ENCODE results near the gene SLC22A8. TPM values are rescaled to one million over a fixed set of nuclear protein-coding genes. Genes with fewer than 3 reads are reported as not detected.
A peak's percentile ranks its signal among the peaks of the same experiment; 100 is the strongest.

SLC22A8 gene
- total and polyA plus RNA-seq, 2 of the 4 experiments (the other 2 are of a cell fraction): not detected

DNA sequence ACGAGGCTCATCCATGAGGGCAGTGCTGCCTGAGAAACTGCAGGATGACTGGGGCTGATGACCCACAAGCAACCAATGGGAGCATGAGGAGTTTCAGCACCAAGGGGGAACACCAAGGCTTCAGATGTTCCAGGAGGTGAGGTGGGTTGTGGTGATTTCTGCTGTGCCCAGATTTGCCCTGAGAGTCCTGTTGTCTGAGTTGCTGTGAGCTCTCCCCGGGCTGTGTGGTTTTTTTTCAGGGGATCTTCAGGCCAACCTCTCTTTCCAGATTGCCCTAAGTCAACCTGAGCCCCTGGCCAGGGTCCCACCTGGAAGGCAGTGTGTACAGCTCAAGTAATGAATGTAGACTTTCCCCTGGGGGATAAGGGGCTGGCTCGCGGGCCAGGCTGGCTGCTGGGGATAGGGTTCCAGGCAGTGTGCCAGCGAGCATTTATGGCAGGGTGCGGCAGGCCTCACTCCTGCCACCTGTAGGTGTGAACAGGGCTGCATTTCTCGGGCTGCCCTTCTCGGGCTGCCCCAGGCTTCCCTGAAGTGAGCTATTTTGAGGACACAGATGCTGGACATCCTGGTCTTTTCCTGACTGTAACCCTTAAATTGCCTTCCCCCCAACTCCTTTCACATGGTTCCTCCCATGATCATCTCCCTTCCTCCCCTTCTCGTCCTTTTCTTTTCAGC lies 40.7 kb downstream of the SLC22A8 start:
- dilution Hi-C loops (cut with HindIII; ENCODE audit: low sequenced_read_pairs, unreplicated experiment): no loop called here
- Histone ChIP-seq H3K18ac (ENCODE audit: low read depth, low read length) (no peak overlapping the region), H3K23ac (ENCODE audit: low read depth, low read length) (no peak overlapping the region), H4K20me1 (ENCODE audit: insufficient read depth, low read length) (no peaks in the 10 kb centered on the region), H3K4ac (ENCODE audit: low read depth, low read length) (no peak overlapping the region), H3K9ac (ENCODE audit: low read depth, low read length) (no peak overlapping the region), H3K56ac (ENCODE audit: extremely low read depth, insufficient read depth, low read length) (no peak overlapping the region), H3K9me1 (ENCODE audit: insufficient read depth, low read length) (no peaks in the 10 kb centered on the region), H3K27ac (ENCODE audit: insufficient read depth, low read length) (no peak overlapping the region), H3K27me3 (ENCODE audit: control insufficient read depth, insufficient read depth, low read length) (peaks cover 2% of the 10 kb centered on the region; the same call in 1 of the 2 replicates), H4K91ac (ENCODE audit: insufficient read depth, low read depth, low read length) (no peak overlapping the region), H2BK15ac (ENCODE audit: low read depth, low read length) (no peak overlapping the region), H2BK5ac (ENCODE audit: low read depth, low read length, poor library complexity, severe bottlenecking) (no peak overlapping the region), H3K4me3 (ENCODE audit: insufficient read depth, low read depth, low read length) (no peak overlapping the region), H2AK5ac (ENCODE audit: low read depth, low read length) (no peak overlapping the region), H3K14ac (replicated peaks; ENCODE audit: low read depth, low read length) (no peak overlapping the region), H3K4me1 (ENCODE audit: control insufficient read depth, insufficient read depth, low read length) (no peaks in the 10 kb centered on the region), H2AFZ (replicated peaks; ENCODE audit: low read length, poor library complexity) (no peak overlapping the region), H2BK120ac (ENCODE audit: low read depth, low read length) (no peak overlapping the region), H4K8ac (ENCODE audit: low read depth in 2 of 2, low read length in 2 of 2) (no peak overlapping the region), H3K4me2 (ENCODE audit: low read depth, low read length) (no peak overlapping the region), H4K5ac (ENCODE audit: low read depth, low read length) (no peak overlapping the region), H2AK9ac (replicated peaks; ENCODE audit: low read depth, low read length, poor library complexity) (no peak overlapping the region), H3K79me1 (ENCODE audit: low read depth in 1 of 2, low read length in 2 of 2) (no peaks in the 10 kb centered on the region), H3K36me3 (ENCODE audit: control insufficient read depth, insufficient read depth, low read length) (no peaks in the 10 kb centered on the region), H2BK20ac (ENCODE audit: low read depth, low read length) (no peak overlapping the region), H3K9me3 (ENCODE audit: control insufficient read depth, insufficient read depth, low read length) (no peaks in the 10 kb centered on the region)
- in situ Hi-C loops (cut with MboI; ENCODE audit: low sequenced_read_pairs): no loop called here
- ChIA-PET CTCF (interaction anchor here (0.7 to 1.2 kb wide), 3 partner anchors 10 to 60 kb away, joined by 3 read pairs; partner anchors contain the start of gene SLC22A6), POLR2A (ENCODE audit: unreplicated experiment) (no interaction called here)
- intact Hi-C loops (cut with micrococcal nuclease): no loop called here
- ATAC-seq (ENCODE audit: low read depth): no peak
- DNase-seq: no peak
- BruUV-seq (replicated peaks): no TSS peak
- TF ChIP-seq BHLHE40 (IDR thresholded peaks at IDR 0.05; ENCODE audit: low read depth, low read length) (no peak), RAD21 (IDR thresholded peaks at IDR 0.05; ENCODE audit: low read length) (no peak), CTCF (conservative IDR thresholded peaks at IDR 0.05; ENCODE audit: low read depth, low read length) (peak; percentile 8; the same call in 1 of the 2 replicates), CHD1 (IDR thresholded peaks at IDR 0.05; ENCODE audit: low read depth, low read length) (no peak)
- WGBS, 2 experiments (ENCODE audit: extremely low coverage in 2 of 2, insufficient read length in 1 of 2): 50% methylated on average over 1 of the region's 9 CpGs; no CpG with 5 or more reads in 1 of the 2 experiments

Data from IMR-90 (cell line).